ENCODE results near the gene RAP1GDS1.
"Not testable (repeated sequence)": the region's sequence is repeated elsewhere in the genome, so short reads cannot be mapped to it uniquely, and the experiment has no call there.

The RAP1GDS1 gene

GRCh38 chr4:98260579-98261404 lies at the start of gene RAP1GDS1:
RAP1GDS1 (plus strand) TSS chr4:98261384; CDS start chr4:98261566, 182 bp downstream.
- peak; percentile 75 for DNase-seq

GRCh38 chr4:98222306-98222705 lies 38.9 kb upstream of the RAP1GDS1 start:
- DNase-seq: no peak

- no peak for DNase-seq
These were observed 34.8 kb upstream of the RAP1GDS1 start for GRCh38 chr4:98226396-98226795.

- no peak for DNase-seq
These were observed 30.2 kb upstream of the RAP1GDS1 start for GRCh38 chr4:98230961-98231360.

GRCh38 chr4:98232202-98232601 lies 29.0 kb upstream of the RAP1GDS1 start:
- no peak for DNase-seq

GRCh38 chr4:98237204-98237603 lies 24.0 kb upstream of the RAP1GDS1 start:
- DNase-seq: no peak

GRCh38 chr4:98242063-98242462 lies 19.1 kb upstream of the RAP1GDS1 start:
- no peak for DNase-seq

- DNase-seq: no peak
These were observed 18.6 kb upstream of the RAP1GDS1 start for GRCh38 chr4:98242538-98242937.

- no peak for DNase-seq
These were observed 16.0 kb upstream of the RAP1GDS1 start for GRCh38 chr4:98245226-98245625.

GRCh38 chr4:98248934-98249333 lies 12.2 kb upstream of the RAP1GDS1 start:
- no peak for DNase-seq

- no peak for DNase-seq
These were observed 11.4 kb upstream of the RAP1GDS1 start for GRCh38 chr4:98249831-98250230.

GRCh38 chr4:98253499-98253898 lies 7.7 kb upstream of the RAP1GDS1 start:
- DNase-seq: no peak

- peak; percentile 5 for DNase-seq
These were observed 1.1 kb upstream of the RAP1GDS1 start for GRCh38 chr4:98260047-98260578.

- DNase-seq: peak; percentile 11
These were observed 464 bp downstream of the RAP1GDS1 start for GRCh38 chr4:98261405-98262291.

GRCh38 chr4:98262431-98262830 lies 1.2 kb downstream of the RAP1GDS1 start:
- no peak for DNase-seq

GRCh38 chr4:98267498-98267897 lies 6.3 kb downstream of the RAP1GDS1 start:
- no peak for DNase-seq

- DNase-seq: no peak
These were observed 14.0 kb downstream of the RAP1GDS1 start for GRCh38 chr4:98275145-98275544.

- no peak for DNase-seq
These were observed 22.3 kb downstream of the RAP1GDS1 start for GRCh38 chr4:98283219-98284189.

GRCh38 chr4:98284640-98285046 lies 23.5 kb downstream of the RAP1GDS1 start:
- no peak for DNase-seq

GRCh38 chr4:98285676-98286075 lies 24.5 kb downstream of the RAP1GDS1 start:
- DNase-seq: no peak

GRCh38 chr4:98287328-98287727 lies 26.1 kb downstream of the RAP1GDS1 start:
- no peak for DNase-seq

GRCh38 chr4:98288671-98289070 lies 27.5 kb downstream of the RAP1GDS1 start:
- not testable (repeated sequence) for DNase-seq

All from NCI-H1105 (cell line).